Fibroblast of lung (primary cell): ENCODE results near the gene NDUFA13. TPM values are rescaled to one million over a fixed set of nuclear protein-coding genes. Genes with fewer than 3 reads are reported as not detected.
A peak's percentile ranks its signal among the peaks of the same experiment; 100 is the strongest.

Source experiments
- DNase-seq, 2 donors: peaks; one replicate each; pipeline versions ENCODE4 v3.0.0 to v3.0.0-alpha.2; 2010; ENCODE audit warnings: low read depth in 2 of 2
- H2AFZ ChIP-seq: 2 replicates; pipeline ENCODE4 v1.5.1; 2012; ENCODE audit warnings: low read length, control low read depth, inconsistent platforms
- H3K27ac ChIP-seq: 2 replicates; pipeline ENCODE4 v1.5.1; 2011; ENCODE audit warnings: low read length, control low read depth; ENCODE audit not compliant: insufficient read depth
- H3K27me3 ChIP-seq: 2 replicates; pipeline ENCODE4 v1.5.1; 2011; ENCODE audit warnings: mild to moderate bottlenecking, low read length; ENCODE audit not compliant: control insufficient read depth, insufficient read depth
- H3K36me3 ChIP-seq: 2 replicates; pipeline ENCODE4 v1.5.1; 2011; ENCODE audit warnings: low read length; ENCODE audit not compliant: control insufficient read depth, insufficient read depth
- H3K4me1 ChIP-seq: 2 replicates; pipeline ENCODE4 v1.5.1; 2011; ENCODE audit warnings: low read length; ENCODE audit not compliant: control insufficient read depth, insufficient read depth; ENCODE audit errors: extremely low read depth
- H3K4me2 ChIP-seq: 2 replicates; pipeline ENCODE4 v1.5.1; 2011; ENCODE audit warnings: low read length, control low read depth; ENCODE audit not compliant: insufficient read depth; ENCODE audit errors: extremely low read depth
- H3K4me3 ChIP-seq, 4 experiments: fragments of 200-600 bp in 1 of 4; sonication (generic) in 1 of 4; replicated peaks in 1 of 4; 2 replicates each; pipeline ENCODE4 v1.5.1; 2011 to 2016; ENCODE audit warnings: low read length in 4 of 4, low read depth in 3 of 4, mild to moderate bottlenecking in 3 of 4, control low read depth in 2 of 4, inconsistent platforms in 1 of 4, mixed read lengths in 1 of 4; ENCODE audit not compliant: insufficient read depth in 1 of 4; ENCODE audit errors: control extremely low read depth in 1 of 4
- H3K79me2 ChIP-seq: 2 replicates; pipeline ENCODE4 v1.5.1; 2012; ENCODE audit warnings: mild to moderate bottlenecking, low read length, inconsistent platforms; ENCODE audit not compliant: control insufficient read depth, insufficient read depth
- H3K9ac ChIP-seq: 2 replicates; pipeline ENCODE4 v1.5.1; 2011; ENCODE audit warnings: mild to moderate bottlenecking, low read length, control low read depth; ENCODE audit not compliant: insufficient read depth
- H3K9me3 ChIP-seq: 2 replicates; pipeline ENCODE4 v1.5.1; 2012; ENCODE audit warnings: low read depth, low read length; ENCODE audit not compliant: control insufficient read depth, insufficient read depth
- H4K20me1 ChIP-seq: 2 replicates; pipeline ENCODE4 v1.5.1; 2011; ENCODE audit warnings: low read length; ENCODE audit not compliant: control insufficient read depth, insufficient read depth; ENCODE audit errors: extremely low read depth
- CTCF ChIP-seq, 2 donors: IDR thresholded peaks in 1 of 2; conservative IDR thresholded peaks in 1 of 2; 1 replicate in 1 of 2; 2 replicates in 1 of 2; pipeline ENCODE4 v1.5.1; 2011 to 2012; ENCODE audit warnings: low read length in 2 of 2, control low read depth in 1 of 2, inconsistent platforms in 1 of 2, low read depth in 1 of 2, mild to moderate bottlenecking in 1 of 2
- EZH2 ChIP-seq: IDR thresholded peaks from 2 replicates; pipeline ENCODE4 v1.5.1; 2012; ENCODE audit warnings: low read length, control low read depth, mild to moderate bottlenecking; ENCODE audit errors: missing control alignments
- polyA plus RNA-seq, 2 donors: library from polyadenylated mRNA; depleted of rRNA in 1 of 2; stranded (reverse) in 1 of 2; unstranded in 1 of 2; fragments of >200 nt; gene quantifications; 2 replicates each; pipeline ENCODE4 v1.2.1, GENCODE V29; 2011 to 2012; ENCODE audit warnings: missing spikeins in 1 of 2
- total RNA-seq: library from RNA; depleted of rRNA; stranded (reverse); fragments of >200 nt; gene quantifications from 2 replicates; pipeline ENCODE4 v1.2.1, GENCODE V29; 2014

NDUFA13 gene
- total and polyA plus RNA-seq, 2 donors (not counting 1 experiment from before 2014, with no cell fraction given): 221 to 306 TPM

DNA sequence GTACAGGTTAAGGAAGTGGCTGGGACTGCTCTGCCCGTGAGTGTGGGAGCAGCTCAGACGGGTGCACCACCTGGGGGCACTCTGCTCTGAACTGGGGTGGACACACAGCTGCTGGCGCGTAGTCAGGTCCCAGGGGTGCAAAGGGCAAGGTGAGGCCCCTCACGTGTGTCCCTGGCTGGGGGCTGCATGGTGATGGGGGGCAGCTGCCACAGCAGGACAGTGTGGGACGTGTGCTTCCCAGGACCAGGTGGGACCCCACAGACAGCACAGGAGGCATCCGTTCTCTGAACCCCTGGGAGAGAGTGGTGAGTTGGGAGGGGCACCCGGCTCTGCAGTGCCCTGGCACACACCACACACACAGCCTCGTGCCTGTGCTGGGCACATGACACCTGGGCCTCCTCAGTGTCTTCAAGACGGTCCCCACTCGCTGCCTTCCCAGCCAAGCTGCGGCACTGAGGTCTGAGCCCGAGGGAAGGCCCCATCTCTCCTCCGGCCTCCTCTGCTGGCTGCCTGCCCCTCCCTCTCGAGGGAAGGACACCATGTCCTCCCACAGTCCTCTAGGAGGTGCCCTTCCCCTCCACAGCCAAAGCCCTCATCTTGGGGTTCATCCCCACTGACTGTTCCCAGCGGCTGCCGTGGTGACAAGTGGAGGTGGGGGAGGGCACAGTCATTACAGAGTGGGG, 46.8 kb downstream of the NDUFA13 start:
- H3K4me1 ChIP-seq: no peaks in the 10 kb centered on the region
- no peak overlapping the region for H3K4me2 ChIP-seq

GRCh38 chr19:19563348-19563848, 47.4 kb downstream of the NDUFA13 start:
- no peaks in the 10 kb centered on the region for H3K27me3 ChIP-seq
- no peak overlapping the region for H3K4me2 ChIP-seq
- no peaks in the 10 kb centered on the region for H3K4me1 ChIP-seq
- no peaks in the 10 kb centered on the region for H3K79me2 ChIP-seq
- H2AFZ ChIP-seq: no peak overlapping the region
- H4K20me1 ChIP-seq: no peaks in the 10 kb centered on the region
- no peak overlapping the region for H3K27ac ChIP-seq
- H3K9me3 ChIP-seq: no peaks in the 10 kb centered on the region
- TF ChIP-seq EZH2 (no peak), CTCF (conservative IDR thresholded peaks at IDR 0.05 in 1 of 2, IDR thresholded peaks at IDR 0.05 in 1 of 2; ENCODE audit: low read depth in 1 of 2, low read length in 2 of 2) (no peak)
- no peak overlapping the region for H3K4me3 ChIP-seq
- no peak overlapping the region for H3K9ac ChIP-seq
- H3K36me3 ChIP-seq: no peaks in the 10 kb centered on the region
- DNase-seq: no peak

More for the DNA sequence above, 46.8 kb downstream of the NDUFA13 start:
- no peak overlapping the region for H3K4me3 ChIP-seq
- no peak overlapping the region for H3K27ac ChIP-seq
- H3K36me3 ChIP-seq: no peaks in the 10 kb centered on the region
- no peak for TF ChIP-seq EZH2
- no peak overlapping the region for H2AFZ ChIP-seq
- no peaks in the 10 kb centered on the region for H3K9me3 ChIP-seq
- DNase-seq: no peak
- no peaks in the 10 kb centered on the region for H3K79me2 ChIP-seq
- no peaks in the 10 kb centered on the region for H4K20me1 ChIP-seq
- no peak overlapping the region for H3K9ac ChIP-seq
- no peaks in the 10 kb centered on the region for H3K27me3 ChIP-seq

- H3K4me2 ChIP-seq: no peak overlapping the region
- no peak for TF ChIP-seq EZH2
Measured at GRCh38 chr19:19566306-19566705, 50.3 kb downstream of the NDUFA13 start.

GRCh38 chr19:19567391-19567790, 51.4 kb downstream of the NDUFA13 start:
- no peak overlapping the region for H3K27ac ChIP-seq
- no peak for DNase-seq
- no peaks in the 10 kb centered on the region for H3K9me3 ChIP-seq
- no peaks in the 10 kb centered on the region for H4K20me1 ChIP-seq
- H3K9ac ChIP-seq: no peak overlapping the region
- no peak overlapping the region for H3K4me2 ChIP-seq
- no peak overlapping the region for H2AFZ ChIP-seq
- peaks cover 2% of the 10 kb centered on the region for H3K36me3 ChIP-seq
- no peak overlapping the region for H3K4me3 ChIP-seq
- TF ChIP-seq EZH2: no peak
- TF ChIP-seq CTCF (conservative IDR thresholded peaks at IDR 0.05 in 1 of 2, IDR thresholded peaks at IDR 0.05 in 1 of 2; ENCODE audit: low read depth in 1 of 2, low read length in 2 of 2): no peak
- no peaks in the 10 kb centered on the region for H3K4me1 ChIP-seq
- H3K79me2 ChIP-seq: no peaks in the 10 kb centered on the region
- H3K27me3 ChIP-seq: no peaks in the 10 kb centered on the region

More at GRCh38 chr19:19566306-19566705, 50.3 kb downstream of the NDUFA13 start:
- H3K27me3 ChIP-seq: no peaks in the 10 kb centered on the region
- H3K9ac ChIP-seq: no peak overlapping the region
- no peaks in the 10 kb centered on the region for H3K4me1 ChIP-seq
- H2AFZ ChIP-seq: no peak overlapping the region
- H3K36me3 ChIP-seq: peaks cover 2% of the 10 kb centered on the region
- no peaks in the 10 kb centered on the region for H3K9me3 ChIP-seq
- H3K27ac ChIP-seq: no peak overlapping the region
- no peaks in the 10 kb centered on the region for H4K20me1 ChIP-seq
- H3K4me3 ChIP-seq: no peak overlapping the region
- peak; percentile 42 to 47 for DNase-seq
- H3K79me2 ChIP-seq: no peaks in the 10 kb centered on the region
